Thymus (tissue), 11 donors: ENCODE data around the gene CCDC86. TPM values are rescaled to one million over a fixed set of nuclear protein-coding genes. Genes with fewer than 3 reads are reported as not detected.

ENCODE experiments used
- DNase-seq, 9 donors: peaks; one replicate each; pipeline ENCODE4 v3.0.0-alpha.2; 2013; ENCODE audit warnings: low spot score in 9 of 9, low read depth in 6 of 9, missing footprints in 1 of 9
- H3K27ac ChIP-seq, 2 donors: one replicate each; pipeline ENCODE4 v1.5.1; 2013; ENCODE audit warnings: control low read depth in 1 of 2, low read depth in 1 of 2, low read length in 1 of 2, mild to moderate bottlenecking in 1 of 2, moderate library complexity in 1 of 2
- H3K27me3 ChIP-seq, 2 donors: one replicate each; pipeline ENCODE4 v1.5.1; 2013; ENCODE audit warnings: low read length in 1 of 2; ENCODE audit not compliant: control insufficient read depth in 2 of 2, insufficient read depth in 1 of 2
- H3K36me3 ChIP-seq, 2 donors: one replicate each; pipeline ENCODE4 v1.5.1; 2013; ENCODE audit warnings: low read length in 1 of 2, mild to moderate bottlenecking in 1 of 2, moderate library complexity in 1 of 2; ENCODE audit not compliant: control insufficient read depth in 2 of 2, insufficient read depth in 2 of 2
- H3K4me1 ChIP-seq, 2 donors: one replicate each; pipeline ENCODE4 v1.5.1; 2013; ENCODE audit warnings: low read length in 2 of 2; ENCODE audit not compliant: control insufficient read depth in 2 of 2, insufficient read depth in 2 of 2
- H3K4me3 ChIP-seq, 2 donors: one replicate each; pipeline ENCODE4 v1.5.1; 2013; ENCODE audit warnings: low read length in 2 of 2, control low read depth in 1 of 2, mild to moderate bottlenecking in 1 of 2
- H3K9me3 ChIP-seq, 2 donors: one replicate each; pipeline ENCODE4 v1.5.1; 2013; ENCODE audit warnings: low read length in 1 of 2, mild to moderate bottlenecking in 1 of 2; ENCODE audit not compliant: control insufficient read depth in 2 of 2, insufficient read depth in 1 of 2
- WGBS: extraction: QIAGEN DNeasy Blood & Tissue Kit; methylation state at CpG from one replicate; pipeline ENCODE4 v1.1.7; 2013; 5-methylcytosine and 5-hydroxymethylcytosine counted together
- polyA plus RNA-seq: library from polyadenylated mRNA; stranded (reverse); fragments of 200-250 nt; gene quantifications from one replicate; pipeline ENCODE4 v1.2.3, GENCODE V29; 2013
- total RNA-seq: library from RNA; stranded (reverse); fragments of 120-200 nt; gene quantifications from one replicate; pipeline ENCODE4 v1.2.4, GENCODE V29; 2013
- donor health status: healthy.

CCDC86 gene
- total and polyA plus RNA-seq, 2 donors = 9.2 to 11.0 TPM

DNA sequence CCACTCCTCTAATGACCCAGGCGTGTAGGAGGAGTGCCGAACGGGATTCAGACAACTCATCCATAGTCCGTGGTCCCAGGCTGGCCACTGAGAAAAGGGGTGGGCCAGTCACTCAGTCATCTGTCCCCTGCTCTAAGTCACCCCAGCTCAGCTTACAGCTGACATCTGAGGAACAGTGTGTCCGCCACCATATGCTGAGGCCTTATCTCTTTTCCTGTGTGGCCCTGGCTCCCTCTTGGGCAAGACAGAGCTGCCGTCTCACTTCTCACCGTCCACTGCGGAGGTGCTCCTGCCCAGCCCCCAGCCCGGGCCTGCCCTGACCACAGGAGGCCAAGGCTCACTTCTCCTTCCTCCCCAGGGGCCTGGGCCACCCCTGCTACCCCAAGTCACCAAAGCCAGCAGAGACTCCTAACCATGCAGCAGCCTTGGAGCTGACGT lies 6.8 kb downstream of the CCDC86 start:
- Histone ChIP-seq H3K36me3 (peaks cover 66 to 67% of the 10 kb centered on the region in 2 donors), H3K9me3 (no peaks in the 10 kb centered on the region), H3K4me3 (no peak overlapping the region), H3K27me3 (no peaks in the 10 kb centered on the region), H3K27ac (no peak overlapping the region), H3K4me1 (peaks cover 9 to 32% of the 10 kb centered on the region in 2 donors)
- no peak for DNase-seq
- WGBS = 96% methylated on average over 10 of the region's 10 CpGs

DNA sequence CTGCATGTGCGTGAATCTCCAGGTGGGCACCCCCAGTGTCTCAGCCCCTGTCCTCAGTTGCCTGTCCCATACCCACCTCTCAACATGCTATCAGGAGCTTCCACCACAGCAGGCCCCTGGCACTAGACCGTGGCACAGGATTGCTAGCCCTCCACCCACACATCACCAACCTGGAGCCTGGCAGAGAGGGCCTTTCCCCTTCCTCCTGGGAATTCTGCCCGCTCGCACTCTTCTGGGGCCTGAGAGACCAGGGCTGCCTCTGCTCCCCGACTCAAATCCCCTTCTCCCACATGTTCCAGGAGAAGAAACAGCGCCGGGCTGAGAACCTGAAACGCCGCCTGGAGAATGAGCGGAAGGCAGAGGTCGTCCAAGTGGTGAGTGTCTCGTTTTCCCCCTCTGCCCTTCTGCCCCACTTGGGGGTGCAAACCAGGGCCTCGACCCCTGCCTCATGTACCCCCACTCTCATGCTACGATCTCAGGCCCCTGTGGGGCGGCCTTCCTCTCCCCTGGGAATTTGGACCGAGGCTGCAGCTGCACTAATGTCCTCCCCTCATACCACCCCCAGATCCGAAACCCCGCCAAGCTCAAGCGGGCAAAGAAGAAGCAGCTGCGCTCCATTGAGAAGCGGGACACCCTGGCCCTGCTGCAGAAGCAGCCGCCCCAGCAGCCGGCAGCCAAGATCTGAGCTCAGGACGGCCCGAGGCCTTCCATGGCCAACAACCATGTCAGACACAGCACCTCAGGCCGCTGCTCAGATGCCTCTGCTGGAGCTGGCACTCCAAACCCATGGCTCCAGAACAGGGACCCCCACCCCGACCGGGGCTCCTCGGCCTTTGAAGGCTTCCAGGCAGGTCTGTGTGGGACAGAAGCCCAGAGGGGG lies 8.0 kb downstream of the CCDC86 start:
- H3K27me3 ChIP-seq = no peaks in the 10 kb centered on the region
- H3K27ac ChIP-seq = no peak overlapping the region
- H3K4me1 ChIP-seq = peaks cover 13 to 32% of the 10 kb centered on the region in 2 donors
- H3K36me3 ChIP-seq = peaks cover 66% of the 10 kb centered on the region in 2 donors
- H3K9me3 ChIP-seq = no peaks in the 10 kb centered on the region
- WGBS = 96% methylated on average over 29 of the region's 29 CpGs
- no peak for DNase-seq
- no peak overlapping the region for H3K4me3 ChIP-seq

DNA sequence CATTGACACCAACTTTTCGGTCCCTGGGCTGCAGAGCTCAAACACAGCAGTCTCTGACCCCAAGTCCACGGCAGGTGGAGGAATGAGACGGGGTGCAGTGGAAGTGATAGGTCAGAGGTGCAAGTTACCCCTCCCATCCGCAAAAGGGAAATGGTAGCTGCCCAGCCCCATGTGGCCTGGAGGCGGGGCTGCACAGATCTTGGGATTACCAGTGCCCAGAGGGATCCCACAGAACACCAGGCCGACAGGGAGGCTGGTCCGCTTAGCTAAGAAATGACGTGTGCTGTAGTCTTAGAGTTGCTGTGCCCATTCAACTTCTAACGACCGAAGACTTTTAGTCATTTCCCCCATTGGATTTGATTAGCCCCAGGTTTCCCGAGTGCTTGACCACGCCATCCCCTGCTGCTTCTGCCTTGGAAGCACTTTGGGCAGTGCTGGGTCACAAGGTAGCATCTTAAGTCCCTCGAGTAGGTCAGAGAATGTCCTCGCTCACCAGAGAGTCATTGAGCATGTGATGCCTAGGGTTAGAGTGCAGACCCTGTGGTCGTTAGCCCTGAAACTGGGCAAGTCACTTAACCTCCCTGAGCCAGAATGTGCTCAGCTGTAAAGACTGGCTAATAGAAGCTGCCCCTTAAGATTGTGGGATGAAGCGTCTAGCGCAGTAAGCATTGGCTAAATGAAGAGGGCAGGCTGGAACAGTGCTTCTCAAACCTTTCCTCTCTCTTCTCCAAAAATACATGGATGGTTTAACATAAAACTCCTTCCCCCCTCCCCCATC lies 9.6 kb downstream of the CCDC86 start:
- H3K4me1 ChIP-seq = peaks cover 23 to 36% of the 10 kb centered on the region in 2 donors
- no peak overlapping the region for H3K27ac ChIP-seq
- 94% methylated on average over 17 of the region's 17 CpGs for WGBS
- H3K36me3 ChIP-seq = peaks cover 59 to 63% of the 10 kb centered on the region in 2 donors
- no peak overlapping the region for H3K4me3 ChIP-seq
- no peaks in the 10 kb centered on the region for H3K9me3 ChIP-seq
- no peak for DNase-seq
- peaks cover 0 to 2% of the 10 kb centered on the region in 2 donors for H3K27me3 ChIP-seq

DNA sequence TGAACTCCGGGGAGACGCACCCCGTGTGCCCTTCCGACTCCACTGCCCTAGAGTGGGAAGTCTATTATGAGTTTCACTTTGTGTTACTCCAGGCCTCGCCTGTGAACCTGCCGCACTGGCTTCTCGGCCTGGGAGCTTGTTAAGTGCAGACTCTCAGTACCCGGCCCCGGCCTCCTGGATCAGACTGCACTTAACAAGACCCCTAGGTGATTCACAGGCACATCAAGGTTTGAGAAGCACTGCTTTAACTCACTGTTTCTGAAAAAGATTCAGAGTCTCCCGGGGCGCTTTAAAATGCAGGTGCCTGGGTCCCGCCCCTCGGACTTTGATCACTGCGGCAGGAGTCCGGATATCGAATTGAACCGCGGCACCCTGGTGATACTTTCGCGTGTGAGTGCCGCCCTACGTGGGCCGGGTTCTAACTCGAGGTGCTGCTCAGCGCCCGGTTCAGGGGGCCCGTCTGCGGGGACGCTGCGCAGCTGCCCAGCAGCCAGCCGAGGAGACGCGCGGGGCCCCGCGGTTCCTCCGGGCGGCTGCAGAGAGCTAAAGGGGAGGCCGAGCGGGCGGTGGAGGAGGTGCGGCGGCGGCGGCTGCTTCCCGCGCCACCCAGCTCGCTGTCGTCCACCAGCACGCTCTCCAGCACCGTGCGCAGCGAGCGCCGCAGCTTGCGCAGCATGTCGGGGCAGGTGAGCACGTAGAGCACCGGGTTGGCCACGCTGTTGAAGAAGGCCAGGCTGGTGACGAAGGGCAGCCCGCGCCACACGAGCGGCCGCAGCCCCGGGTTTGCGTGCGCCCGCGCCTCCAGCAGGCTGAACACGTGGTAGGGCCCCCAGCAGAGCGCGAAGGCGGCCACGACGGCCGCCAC lies 10.4 kb downstream of the CCDC86 start:
- WGBS = 96% methylated on average over 78 of the region's 78 CpGs
- Histone ChIP-seq H3K36me3 (peaks cover 56 to 61% of the 10 kb centered on the region in 2 donors), H3K4me1 (peaks cover 26 to 44% of the 10 kb centered on the region in 2 donors), H3K27me3 (peaks cover 0 to 2% of the 10 kb centered on the region in 2 donors), H3K9me3 (no peaks in the 10 kb centered on the region), H3K4me3 (no peak overlapping the region), H3K27ac (no peak overlapping the region)
- no peak for DNase-seq

DNA sequence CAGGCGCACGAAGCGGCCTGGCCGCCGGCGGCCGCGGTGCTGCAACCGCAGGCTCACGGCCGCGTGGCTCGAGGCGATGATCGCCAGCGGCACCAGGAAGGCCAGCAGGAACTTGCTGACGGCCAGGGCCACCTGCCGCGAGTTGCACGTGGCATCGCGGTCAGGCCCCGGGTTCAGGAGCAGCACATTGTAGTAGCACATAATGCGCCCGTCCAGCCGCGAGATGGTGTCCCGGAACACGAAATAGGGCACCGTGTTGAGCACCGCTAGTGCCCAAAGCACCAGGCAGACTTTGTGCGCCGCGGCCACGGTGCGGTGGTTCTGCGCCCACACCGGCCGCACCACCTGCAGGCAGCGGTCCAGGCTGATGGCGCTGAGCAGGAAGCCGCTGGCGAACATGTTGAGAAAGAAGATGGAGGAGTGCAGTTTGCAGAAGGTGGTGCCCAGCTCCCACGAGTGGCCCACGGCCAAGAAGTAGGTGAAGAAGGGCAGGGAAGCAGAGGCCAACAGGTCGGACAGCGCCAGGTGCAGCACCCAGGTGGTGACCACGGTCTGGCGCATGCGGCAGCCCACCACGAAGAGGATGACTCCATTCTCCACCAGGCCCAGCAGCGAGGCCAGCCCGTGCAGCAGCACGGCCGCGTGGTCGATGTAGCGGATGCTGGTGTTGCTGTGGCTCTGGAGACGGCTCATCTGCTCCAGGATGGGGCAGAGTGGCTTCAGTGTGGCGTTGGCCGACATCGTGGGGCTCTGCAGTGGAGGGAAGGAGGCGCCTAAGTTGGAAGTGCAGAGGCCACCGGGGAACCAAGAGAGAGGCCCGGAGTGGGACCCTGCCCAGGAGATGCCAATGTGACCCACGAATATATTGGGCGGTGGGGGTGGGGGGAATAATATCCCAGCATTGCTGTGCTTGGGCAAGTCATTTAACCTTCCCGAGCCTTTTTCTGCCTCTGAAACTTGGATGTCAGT lies 11.4 kb downstream of the CCDC86 start:
- Histone ChIP-seq H3K27me3 (peaks cover 0 to 2% of the 10 kb centered on the region in 2 donors), H3K27ac (no peak overlapping the region), H3K9me3 (no peaks in the 10 kb centered on the region), H3K36me3 (peaks cover 46 to 52% of the 10 kb centered on the region in 2 donors), H3K4me1 (peaks cover 34 to 53% of the 10 kb centered on the region in 2 donors), H3K4me3 (peak overlapping the region in 1 of 2 donors; percentile 52)
- no peak for DNase-seq
- 95% methylated on average over 68 of the region's 68 CpGs for WGBS

DNA sequence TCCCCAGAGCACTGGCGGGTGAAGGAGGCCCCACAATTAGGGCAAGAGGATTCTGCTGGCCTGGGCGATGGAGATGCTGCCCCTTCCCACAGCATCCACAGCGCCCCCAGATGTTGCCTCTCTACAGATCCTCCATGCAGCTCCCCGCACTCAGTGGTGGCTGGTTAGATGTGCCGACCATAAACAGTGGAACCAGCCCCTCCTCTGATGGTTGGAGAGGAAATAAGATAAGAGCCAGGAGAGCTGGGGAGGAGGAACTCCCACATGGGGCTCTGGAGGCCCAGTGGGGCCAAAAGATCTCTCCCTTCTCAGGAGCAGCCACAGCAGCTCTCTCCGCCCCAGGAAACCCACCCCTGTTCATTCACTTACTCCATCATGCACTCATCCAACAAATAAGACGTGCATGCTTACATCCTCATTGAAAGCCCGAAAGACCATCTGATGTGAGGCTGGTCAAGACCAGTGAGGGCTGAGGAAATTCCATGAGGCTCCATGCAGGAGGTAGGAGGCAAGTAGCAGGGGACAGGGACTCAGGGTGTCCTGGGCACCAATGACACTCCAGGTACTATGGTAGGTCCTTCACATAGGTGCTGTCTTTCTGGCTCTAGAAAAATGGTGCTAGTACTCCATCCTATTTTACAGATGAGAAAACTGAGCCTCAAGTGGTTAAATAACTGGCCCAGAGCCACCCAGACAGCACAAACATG lies 12.4 kb downstream of the CCDC86 start:
- DNase-seq = no peak
- Histone ChIP-seq H3K9me3 (no peaks in the 10 kb centered on the region), H3K4me3 (peak overlapping the region in 1 of 2 donors; percentile 52), H3K36me3 (peaks cover 37 to 42% of the 10 kb centered on the region in 2 donors), H3K27me3 (peaks cover 0 to 2% of the 10 kb centered on the region in 2 donors), H3K27ac (no peak overlapping the region), H3K4me1 (peaks cover 41 to 63% of the 10 kb centered on the region in 2 donors)
- WGBS = 55% methylated on average over 8 of the region's 8 CpGs

DNA sequence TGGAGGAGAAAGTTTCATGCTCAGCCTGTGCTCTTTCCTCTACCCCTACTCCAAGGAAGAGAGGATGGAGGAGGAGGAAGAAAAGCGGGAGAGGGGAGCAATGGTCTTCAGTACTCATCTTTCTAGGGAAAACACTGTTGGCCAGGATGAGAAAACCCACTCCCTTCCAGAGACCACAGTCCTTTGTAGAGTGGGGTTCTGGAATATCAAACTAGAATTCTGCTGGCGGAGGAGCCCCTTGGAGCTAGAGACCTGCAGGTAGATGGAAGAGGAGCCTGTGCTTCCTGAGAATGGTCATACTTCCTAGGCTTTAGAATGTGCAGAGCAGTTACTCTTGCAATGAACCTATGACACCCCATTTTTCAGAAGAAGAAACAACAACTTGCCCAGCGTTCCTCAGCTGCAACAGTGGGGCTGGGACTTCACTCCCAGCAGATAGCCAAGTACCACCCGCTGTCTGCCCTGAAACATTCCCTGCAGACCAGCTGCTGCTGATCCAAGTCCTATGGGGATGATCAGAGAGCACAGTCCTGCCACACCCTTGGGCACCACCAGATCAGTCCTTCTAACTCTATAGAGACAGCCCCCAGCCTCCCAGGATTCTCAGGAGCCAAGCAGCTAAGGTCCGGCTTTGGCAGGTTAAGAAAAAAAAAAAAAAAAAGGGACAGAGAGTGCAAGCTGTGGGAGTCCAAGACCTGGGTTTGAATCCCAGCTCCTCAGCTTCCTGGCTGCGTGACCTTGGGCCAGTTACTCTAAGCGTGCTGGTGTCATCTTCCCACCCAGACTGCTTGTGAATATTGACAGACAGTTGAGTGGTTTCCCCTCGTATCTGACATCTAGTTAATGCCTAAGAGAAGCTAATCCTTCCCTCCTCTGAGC lies 13.2 kb downstream of the CCDC86 start:
- H3K36me3 ChIP-seq = peaks cover 30 to 34% of the 10 kb centered on the region in 2 donors
- H3K9me3 ChIP-seq = no peaks in the 10 kb centered on the region
- peak overlapping the region in 1 of 2 donors; percentile 67 for H3K27ac ChIP-seq
- peak overlapping the region; percentile 31 to 52 for H3K4me3 ChIP-seq
- WGBS = 58% methylated on average over 8 of the region's 8 CpGs
- H3K27me3 ChIP-seq = peaks cover 0 to 2% of the 10 kb centered on the region in 2 donors
- no peak for DNase-seq
- peaks cover 45 to 71% of the 10 kb centered on the region in 2 donors for H3K4me1 ChIP-seq
